ENCODE results near the gene RHBDF1.
"Not testable (repeated sequence)": the region's sequence is repeated elsewhere in the genome, so short reads cannot be mapped to it uniquely, and the experiment has no call there.

The RHBDF1 gene

DNA sequence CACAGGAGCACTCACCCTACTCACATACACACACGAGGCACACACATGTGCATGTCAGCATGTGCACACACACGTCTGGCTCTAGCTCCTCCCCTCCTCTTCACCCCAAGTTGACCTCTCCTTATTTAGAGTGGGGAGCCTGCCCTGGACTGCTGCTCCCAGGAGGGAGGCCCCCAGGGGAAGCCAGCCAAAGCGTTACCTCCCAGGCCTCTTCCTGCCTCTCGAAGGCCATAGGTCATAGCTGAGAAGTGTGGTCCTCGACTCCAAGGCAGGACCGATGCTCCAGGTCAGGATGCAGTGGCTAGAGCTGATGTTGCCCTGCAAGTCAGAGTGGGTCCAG lies 37.8 kb downstream of the RHBDF1 start:
- peak overlapping the region; percentile 77 for H3K27ac ChIP-seq (replicated peaks)
- H3K27me3 ChIP-seq (ENCODE audit: insufficient read depth, poor library complexity, severe bottlenecking) = no peaks in the 10 kb centered on the region
- peak in 1 of 2 experiments; percentile 45 for DNase-seq (ENCODE audit: low read depth in 1 of 2, low spot score in 1 of 2)
- peak overlapping the region; percentile 6; the same call in 1 of the 2 replicates for H3K4me3 ChIP-seq (replicated peaks; ENCODE audit: insufficient read depth, low read length)
- TF ChIP-seq POLR2AphosphoS5 (IDR thresholded peaks at IDR 0.05; ENCODE audit: low read depth) = no peak
- no peak for TF ChIP-seq SPI1 (IDR thresholded peaks at IDR 0.05; ENCODE audit: borderline replicate concordance, low read depth)
- TF ChIP-seq, protein P1, sequence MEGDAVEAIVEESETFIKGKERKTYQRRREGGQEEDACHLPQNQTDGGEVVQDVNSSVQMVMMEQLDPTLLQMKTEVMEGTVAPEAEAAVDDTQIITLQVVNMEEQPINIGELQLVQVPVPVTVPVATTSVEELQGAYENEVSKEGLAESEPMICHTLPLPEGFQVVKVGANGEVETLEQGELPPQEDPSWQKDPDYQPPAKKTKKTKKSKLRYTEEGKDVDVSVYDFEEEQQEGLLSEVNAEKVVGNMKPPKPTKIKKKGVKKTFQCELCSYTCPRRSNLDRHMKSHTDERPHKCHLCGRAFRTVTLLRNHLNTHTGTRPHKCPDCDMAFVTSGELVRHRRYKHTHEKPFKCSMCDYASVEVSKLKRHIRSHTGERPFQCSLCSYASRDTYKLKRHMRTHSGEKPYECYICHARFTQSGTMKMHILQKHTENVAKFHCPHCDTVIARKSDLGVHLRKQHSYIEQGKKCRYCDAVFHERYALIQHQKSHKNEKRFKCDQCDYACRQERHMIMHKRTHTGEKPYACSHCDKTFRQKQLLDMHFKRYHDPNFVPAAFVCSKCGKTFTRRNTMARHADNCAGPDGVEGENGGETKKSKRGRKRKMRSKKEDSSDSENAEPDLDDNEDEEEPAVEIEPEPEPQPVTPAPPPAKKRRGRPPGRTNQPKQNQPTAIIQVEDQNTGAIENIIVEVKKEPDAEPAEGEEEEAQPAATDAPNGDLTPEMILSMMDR (IDR thresholded peaks at IDR 0.05; ENCODE audit: insufficient read depth, low read length) = no peak
- TF ChIP-seq GABPA (IDR thresholded peaks at IDR 0.05; ENCODE audit: low read depth) = no peak
- TF ChIP-seq, protein P2, sequence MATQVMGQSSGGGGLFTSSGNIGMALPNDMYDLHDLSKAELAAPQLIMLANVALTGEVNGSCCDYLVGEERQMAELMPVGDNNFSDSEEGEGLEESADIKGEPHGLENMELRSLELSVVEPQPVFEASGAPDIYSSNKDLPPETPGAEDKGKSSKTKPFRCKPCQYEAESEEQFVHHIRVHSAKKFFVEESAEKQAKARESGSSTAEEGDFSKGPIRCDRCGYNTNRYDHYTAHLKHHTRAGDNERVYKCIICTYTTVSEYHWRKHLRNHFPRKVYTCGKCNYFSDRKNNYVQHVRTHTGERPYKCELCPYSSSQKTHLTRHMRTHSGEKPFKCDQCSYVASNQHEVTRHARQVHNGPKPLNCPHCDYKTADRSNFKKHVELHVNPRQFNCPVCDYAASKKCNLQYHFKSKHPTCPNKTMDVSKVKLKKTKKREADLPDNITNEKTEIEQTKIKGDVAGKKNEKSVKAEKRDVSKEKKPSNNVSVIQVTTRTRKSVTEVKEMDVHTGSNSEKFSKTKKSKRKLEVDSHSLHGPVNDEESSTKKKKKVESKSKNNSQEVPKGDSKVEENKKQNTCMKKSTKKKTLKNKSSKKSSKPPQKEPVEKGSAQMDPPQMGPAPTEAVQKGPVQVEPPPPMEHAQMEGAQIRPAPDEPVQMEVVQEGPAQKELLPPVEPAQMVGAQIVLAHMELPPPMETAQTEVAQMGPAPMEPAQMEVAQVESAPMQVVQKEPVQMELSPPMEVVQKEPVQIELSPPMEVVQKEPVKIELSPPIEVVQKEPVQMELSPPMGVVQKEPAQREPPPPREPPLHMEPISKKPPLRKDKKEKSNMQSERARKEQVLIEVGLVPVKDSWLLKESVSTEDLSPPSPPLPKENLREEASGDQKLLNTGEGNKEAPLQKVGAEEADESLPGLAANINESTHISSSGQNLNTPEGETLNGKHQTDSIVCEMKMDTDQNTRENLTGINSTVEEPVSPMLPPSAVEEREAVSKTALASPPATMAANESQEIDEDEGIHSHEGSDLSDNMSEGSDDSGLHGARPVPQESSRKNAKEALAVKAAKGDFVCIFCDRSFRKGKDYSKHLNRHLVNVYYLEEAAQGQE (IDR thresholded peaks at IDR 0.05; ENCODE audit: insufficient replicate concordance, low read depth) = no peak

DNA sequence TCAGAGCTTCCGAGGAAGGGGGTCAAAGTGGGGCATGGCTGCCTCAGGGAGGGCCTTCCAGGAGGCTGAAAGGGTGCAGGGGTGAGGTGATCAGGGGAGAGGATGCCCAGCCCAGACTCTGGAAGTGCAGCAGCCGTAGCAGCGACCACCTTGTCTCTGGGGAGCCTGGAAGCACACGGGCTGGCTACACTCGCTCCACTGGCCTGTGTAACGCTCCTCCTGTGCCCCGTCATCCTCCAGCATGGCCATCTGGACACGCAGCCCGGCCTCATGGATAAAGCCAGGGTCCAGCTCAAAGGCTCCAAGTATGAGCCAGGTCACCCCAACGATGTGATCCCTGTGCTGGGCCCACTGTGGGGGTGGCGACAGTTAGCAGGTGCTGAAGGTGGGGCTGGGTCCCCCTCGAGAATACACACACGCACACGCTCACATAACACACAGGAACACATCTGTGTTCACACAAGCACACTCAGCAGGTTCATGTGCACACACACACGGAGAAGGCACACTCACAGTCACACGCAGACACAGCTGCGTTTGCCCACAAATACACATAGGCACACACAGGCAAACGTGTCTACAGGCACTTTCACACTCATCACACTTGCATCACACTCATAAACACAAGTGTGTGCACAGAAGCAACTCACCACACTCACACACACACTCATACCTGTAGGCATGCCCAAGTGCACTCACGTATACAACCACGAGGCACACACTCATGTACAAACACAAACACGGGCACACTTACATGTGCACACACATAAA lies 38.4 kb downstream of the RHBDF1 start:
- Histone ChIP-seq H3K4me3 (replicated peaks; ENCODE audit: insufficient read depth, low read length) (peak overlapping the region; percentile 6; the same call in 1 of the 2 replicates), H3K27me3 (ENCODE audit: insufficient read depth, poor library complexity, severe bottlenecking) (no peaks in the 10 kb centered on the region), H3K27ac (replicated peaks) (peak overlapping the region; percentile 77)
- TF ChIP-seq, protein P1 (IDR thresholded peaks at IDR 0.05; ENCODE audit: insufficient read depth, low read length) = no peak
- TF ChIP-seq POLR2AphosphoS5 (IDR thresholded peaks at IDR 0.05; ENCODE audit: low read depth) = no peak
- TF ChIP-seq, protein P2 (IDR thresholded peaks at IDR 0.05; ENCODE audit: insufficient replicate concordance, low read depth) = no peak
- DNase-seq (ENCODE audit: low read depth in 1 of 2, low spot score in 1 of 2) = no peak

DNA sequence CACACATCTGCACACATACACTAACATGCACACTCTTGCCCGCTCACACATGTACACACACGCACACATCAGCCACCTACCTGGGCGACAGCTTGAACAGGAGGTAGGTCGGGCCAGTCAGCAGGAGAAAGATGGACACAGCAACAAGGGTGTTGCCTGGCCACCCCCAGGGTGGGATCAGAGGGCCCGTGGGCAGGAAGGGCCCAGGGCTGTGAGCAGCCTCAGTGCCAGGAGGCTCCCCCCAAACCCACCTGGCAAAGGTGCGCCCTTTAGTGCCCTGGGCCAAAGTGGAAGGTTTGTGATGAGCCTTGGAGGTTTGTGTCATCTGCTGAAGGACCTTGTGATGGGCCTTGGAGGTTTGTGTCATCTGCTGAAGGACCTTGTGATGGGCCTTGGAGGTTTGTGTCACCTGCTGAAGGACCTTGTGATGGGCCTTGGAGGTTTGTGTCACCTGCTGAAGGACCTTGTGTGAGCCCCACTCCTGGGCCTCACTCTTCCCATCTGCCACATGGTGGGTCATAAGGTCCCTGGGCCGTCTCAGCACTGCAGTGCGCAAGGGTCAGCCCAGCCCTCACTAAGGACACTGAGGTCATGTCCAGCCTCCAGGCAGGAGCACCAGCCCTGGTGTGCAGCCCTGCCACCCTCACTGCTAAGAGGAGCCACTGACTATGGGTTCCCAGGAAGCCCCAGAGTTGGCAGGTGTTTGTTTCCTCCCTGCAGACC lies 39.1 kb downstream of the RHBDF1 start:
- H3K27ac ChIP-seq (replicated peaks); H3K27me3 ChIP-seq (ENCODE audit: insufficient read depth, poor library complexity, severe bottlenecking); DNase-seq (ENCODE audit: low read depth in 1 of 2, low spot score in 1 of 2); H3K4me3 ChIP-seq (replicated peaks; ENCODE audit: insufficient read depth, low read length): not testable (repeated sequence)

DNA sequence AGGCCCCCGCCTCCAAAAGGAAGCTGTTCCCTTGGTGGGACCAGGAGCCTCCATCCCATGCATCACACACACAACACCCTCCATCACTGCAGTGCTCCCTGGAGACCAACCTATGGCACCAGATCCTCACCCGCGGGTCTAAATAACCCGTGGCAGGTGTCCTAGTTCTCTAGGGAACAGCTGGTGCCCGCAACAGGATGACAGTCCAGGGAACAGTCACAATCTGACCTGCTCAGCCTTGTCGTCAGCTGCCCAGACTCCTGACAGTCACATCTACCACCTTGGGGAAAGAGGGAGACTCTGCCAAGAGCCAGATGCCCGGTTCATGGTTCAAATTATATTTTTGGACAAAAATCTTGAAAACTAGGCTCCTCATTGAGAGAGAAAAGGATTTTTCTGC lies 41.8 kb downstream of the RHBDF1 start:
- DNase-seq (ENCODE audit: low read depth in 1 of 2, low spot score in 1 of 2); H3K4me3 ChIP-seq (replicated peaks; ENCODE audit: insufficient read depth, low read length); H3K27me3 ChIP-seq (ENCODE audit: insufficient read depth, poor library complexity, severe bottlenecking); H3K27ac ChIP-seq (replicated peaks): not testable (repeated sequence)

DNA sequence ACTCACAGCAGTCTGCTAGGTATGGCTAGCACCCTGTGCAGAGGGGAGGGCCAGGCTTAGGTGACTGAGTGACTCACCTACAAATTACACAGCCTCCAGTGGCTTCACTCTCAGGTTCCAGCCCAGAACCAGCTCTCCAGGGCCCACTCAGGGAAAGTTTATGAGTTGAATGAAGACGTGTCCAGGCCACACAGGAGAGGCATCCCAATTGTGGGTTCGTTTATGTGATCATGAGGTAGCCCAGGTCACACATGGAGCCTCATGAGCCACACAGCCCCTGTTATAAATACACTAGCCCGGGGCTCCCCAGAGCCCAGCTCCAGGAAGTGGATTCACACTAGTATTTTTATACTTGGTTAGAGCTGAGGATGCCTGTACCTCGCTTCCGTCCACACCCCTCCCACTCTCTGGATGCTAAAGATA lies 46.5 kb downstream of the RHBDF1 start:
- not testable (repeated sequence) for H3K27ac ChIP-seq (replicated peaks); H3K27me3 ChIP-seq (ENCODE audit: insufficient read depth, poor library complexity, severe bottlenecking); DNase-seq (ENCODE audit: low read depth in 1 of 2, low spot score in 1 of 2); H3K4me3 ChIP-seq (replicated peaks; ENCODE audit: insufficient read depth, low read length)

DNA sequence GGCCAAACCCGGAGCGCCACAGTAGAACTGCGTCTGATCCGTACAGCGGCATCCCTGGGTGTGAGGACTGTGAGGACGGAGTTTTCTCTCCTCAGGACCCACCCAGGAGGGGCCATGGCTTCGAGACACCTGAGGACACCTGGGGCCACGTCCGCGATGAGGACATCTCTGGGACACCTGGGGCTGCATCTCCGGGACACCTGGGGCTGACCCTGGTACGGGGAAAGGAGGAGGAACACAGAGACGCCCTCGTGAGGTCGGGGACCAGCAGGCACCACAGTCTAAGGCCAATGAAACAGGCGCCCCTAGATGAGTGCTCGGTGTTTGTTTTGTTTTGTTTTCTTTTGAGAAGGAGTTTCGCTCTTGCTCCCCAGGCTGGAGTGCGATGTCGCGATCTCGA lies 48.3 kb downstream of the RHBDF1 start:
- H3K4me3 ChIP-seq (replicated peaks; ENCODE audit: insufficient read depth, low read length); H3K27me3 ChIP-seq (ENCODE audit: insufficient read depth, poor library complexity, severe bottlenecking); DNase-seq (ENCODE audit: low read depth in 1 of 2, low spot score in 1 of 2); H3K27ac ChIP-seq (replicated peaks): not testable (repeated sequence)

DNA sequence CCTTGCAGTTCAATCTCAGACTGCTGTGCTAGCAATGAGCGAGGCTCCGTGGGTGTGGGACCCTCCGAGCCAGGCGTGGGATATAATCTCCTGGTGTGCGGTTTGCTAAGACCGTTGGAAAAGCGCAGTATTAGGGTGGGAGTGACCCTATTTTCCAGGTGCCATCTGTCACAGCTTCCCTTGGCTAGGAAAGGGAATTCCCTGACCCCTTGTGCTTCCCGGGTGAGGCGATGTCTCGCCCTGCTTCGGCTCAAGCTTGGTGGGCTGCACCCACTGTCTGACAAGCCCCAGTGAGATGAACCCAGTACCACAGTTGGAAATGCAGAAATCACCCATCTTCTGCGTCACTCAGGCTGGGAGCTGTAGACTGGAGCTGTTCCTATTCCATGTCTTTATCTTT lies 51.5 kb downstream of the RHBDF1 start:
- not testable (repeated sequence) for DNase-seq (ENCODE audit: low read depth in 1 of 2, low spot score in 1 of 2); H3K27ac ChIP-seq (replicated peaks); H3K4me3 ChIP-seq (replicated peaks; ENCODE audit: insufficient read depth, low read length); H3K27me3 ChIP-seq (ENCODE audit: insufficient read depth, poor library complexity, severe bottlenecking)

DNA sequence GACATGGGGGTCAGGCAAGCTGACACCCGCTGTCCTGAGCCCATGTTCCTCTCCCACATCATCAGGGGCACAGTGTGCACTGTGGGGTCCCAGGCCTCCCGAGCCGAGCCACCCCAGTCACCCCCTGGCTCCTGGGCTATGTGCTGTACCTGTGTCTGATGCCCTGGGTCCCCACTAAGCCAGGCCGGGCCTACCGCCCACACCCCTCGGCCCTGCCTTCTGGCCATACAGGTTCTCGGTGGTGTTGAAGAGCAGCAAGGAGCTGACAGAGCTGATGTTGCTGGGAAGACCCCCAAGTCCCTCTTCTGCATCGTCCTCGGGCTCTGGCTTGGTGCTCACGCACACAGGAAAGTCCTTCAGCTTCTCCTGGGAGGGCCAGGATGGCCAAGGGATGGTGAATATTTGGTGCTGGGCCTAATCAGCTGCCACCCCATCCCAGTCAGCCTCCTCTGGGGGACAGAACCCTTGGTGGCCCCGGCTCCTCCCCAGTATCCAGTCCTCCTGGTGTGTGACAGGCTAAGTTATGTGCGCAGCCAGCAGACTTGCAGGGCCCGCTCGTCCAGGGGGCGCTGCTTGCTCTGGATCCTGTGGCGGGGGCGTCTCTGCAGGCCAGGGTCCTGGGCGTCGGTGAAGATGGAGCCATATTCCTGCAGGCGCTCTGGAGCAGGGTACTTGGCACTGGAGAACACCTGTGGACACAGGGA lies 55.2 kb downstream of the RHBDF1 start:
- not testable (repeated sequence) for H3K27me3 ChIP-seq (ENCODE audit: insufficient read depth, poor library complexity, severe bottlenecking); DNase-seq (ENCODE audit: low read depth in 1 of 2, low spot score in 1 of 2)

More for the DNA sequence above, 55.2 kb downstream of the RHBDF1 start:
- H3K4me3 ChIP-seq (replicated peaks; ENCODE audit: insufficient read depth, low read length); H3K27ac ChIP-seq (replicated peaks): not testable (repeated sequence)
